WTC11 (cell line): Measurements from ENCODE around the gene KSR2. TPM values are rescaled to one million over a fixed set of nuclear protein-coding genes. Genes with fewer than 3 reads are reported as not detected.

ENCODE experiments used
- ATAC-seq: fragments of 200-7000 bp; cut with Tn5 transposase; 2 replicates; pipeline ENCODE4 v1.10.0; 2021; ENCODE audit warnings: mild to moderate bottlenecking, moderate library complexity
- CTCF ChIA-PET: fragments of 300-600 bp; sonication (Branson Sonifier 250); formaldehyde crosslinking; loops from one replicate; lab custom pipeline; 2021; ENCODE audit warnings: antibody characterized with exemption; lab: Charles Lee
- POLR2A ChIA-PET: fragments of 350-600 bp; sonication (Branson Sonifier 250); formaldehyde crosslinking; loops from one replicate; lab custom pipeline; 2021; ENCODE audit warnings: antibody characterized with exemption; lab: Charles Lee
- DNase-seq: peaks from one replicate; pipeline ENCODE4 v3.0.0; 2021; ENCODE audit warnings: low spot score
- H3K27ac Mint-ChIP-seq: 2 replicates; pipeline ENCODE4 v1.8.0; 2021; ENCODE audit warnings: mixed read lengths
- H3K27me3 Mint-ChIP-seq: 2 replicates; pipeline ENCODE4 v1.8.0; 2021; ENCODE audit warnings: low read depth, mild to moderate bottlenecking, moderate library complexity, mixed read lengths
- H3K36me3 Mint-ChIP-seq: 2 replicates; pipeline ENCODE4 v1.8.0; 2021; ENCODE audit warnings: mixed read lengths
- H3K4me1 Mint-ChIP-seq: 2 replicates; pipeline ENCODE4 v1.8.0; 2022; ENCODE audit warnings: mixed read lengths
- H3K4me3 Mint-ChIP-seq: 2 replicates; pipeline ENCODE4 v1.8.0; 2021; ENCODE audit warnings: mild to moderate bottlenecking, moderate library complexity, mixed read lengths
- H3K9me3 Mint-ChIP-seq: 2 replicates; pipeline ENCODE4 v1.8.0; 2021; ENCODE audit warnings: mixed read lengths
- ATF1 ChIP-seq: sonication (generic); formaldehyde crosslinking; IDR thresholded peaks from 2 replicates; pipeline ENCODE4 v1.8.1; 2023; ENCODE audit warnings: mild to moderate bottlenecking, moderate library complexity, missing genetic modification reagents
- FOXJ3 ChIP-seq: sonication (generic); formaldehyde crosslinking; IDR thresholded peaks from 2 replicates; pipeline ENCODE4 v1.9.0; 2021; ENCODE audit warnings: missing genetic modification reagents, mild to moderate bottlenecking, borderline replicate concordance
- FOXP1 ChIP-seq: sonication (generic); formaldehyde crosslinking; IDR thresholded peaks from 2 replicates; pipeline ENCODE4 v1.8.0; 2022; ENCODE audit warnings: missing genetic modification reagents, mild to moderate bottlenecking, moderate library complexity, borderline replicate concordance
- GRHL2 ChIP-seq: fragments of 250-450 bp; sonication (Bioruptor Pico); IDR thresholded peaks from 2 replicates; pipeline ENCODE4 v1.8.0; 2022; ENCODE audit warnings: mild to moderate bottlenecking, moderate library complexity; ENCODE audit not compliant: insufficient replicate concordance, severe bottlenecking
- GTF2I ChIP-seq: fragments of 250-450 bp; sonication (Bioruptor Pico); conservative IDR thresholded peaks from 2 replicates; pipeline ENCODE4 v1.4.0; 2021; ENCODE audit warnings: mild to moderate bottlenecking
- NFATC4 ChIP-seq: fragments of 250-450 bp; sonication (Bioruptor Pico); IDR thresholded peaks from 2 replicates; pipeline ENCODE4 v1.9.0; 2021; ENCODE audit warnings: mild to moderate bottlenecking
- NFYB ChIP-seq: sonication (generic); formaldehyde crosslinking; conservative IDR thresholded peaks from 2 replicates; pipeline ENCODE4 v1.8.0; 2022; ENCODE audit warnings: low read depth, missing genetic modification reagents
- NR3C1 ChIP-seq: sonication (generic); formaldehyde crosslinking; conservative IDR thresholded peaks from 2 replicates; pipeline ENCODE4 v1.8.1; 2023; ENCODE audit warnings: low read depth, mild to moderate bottlenecking, missing genetic modification reagents
- RORB ChIP-seq: fragments of 250-450 bp; sonication (Bioruptor Pico); IDR thresholded peaks from 2 replicates; pipeline ENCODE4 v1.9.0; 2021; ENCODE audit warnings: mild to moderate bottlenecking
- SMAD3 ChIP-seq: sonication (generic); formaldehyde crosslinking; IDR thresholded peaks from 2 replicates; pipeline ENCODE4 v1.8.0; 2022; ENCODE audit warnings: missing genetic modification reagents, mild to moderate bottlenecking, borderline replicate concordance
- TCF7 ChIP-seq: sonication (generic); formaldehyde crosslinking; IDR thresholded peaks from 2 replicates; pipeline ENCODE4 v1.8.0; 2022; ENCODE audit warnings: mild to moderate bottlenecking, low read depth, missing genetic modification reagents, moderate library complexity
- TEAD1 ChIP-seq: sonication (generic); formaldehyde crosslinking; IDR thresholded peaks from 2 replicates; pipeline ENCODE4 v1.8.0; 2022; ENCODE audit warnings: mild to moderate bottlenecking, missing genetic modification reagents
- ZNF317 ChIP-seq: sonication (generic); formaldehyde crosslinking; IDR thresholded peaks from 2 replicates; pipeline ENCODE4 v1.8.1; 2023; ENCODE audit warnings: low read depth, mild to moderate bottlenecking, moderate library complexity, missing genetic modification reagents, borderline replicate concordance
- total RNA-seq: library from RNA; stranded (reverse); gene quantifications from 3 replicates; pipeline ENCODE4 v1.2.3, GENCODE V29; 2021
- TF ChIP-seq, protein P1 (sequence below): sonication (generic); formaldehyde crosslinking; IDR thresholded peaks from 2 replicates; pipeline ENCODE4 v1.8.0; 2022; ENCODE audit warnings: mild to moderate bottlenecking, missing genetic modification reagents
- TF ChIP-seq, protein P2 (sequence below): fragments of 250-450 bp; sonication (Bioruptor Pico); IDR thresholded peaks from 2 replicates; pipeline ENCODE4 v1.9.0; 2021; ENCODE audit warnings: mild to moderate bottlenecking
- TF ChIP-seq, protein P3 (sequence below): sonication (generic); formaldehyde crosslinking; IDR thresholded peaks from 2 replicates; pipeline ENCODE4 v1.8.1; 2022; ENCODE audit warnings: missing genetic modification reagents, borderline replicate concordance
- TF ChIP-seq, protein P4 (sequence below): sonication (generic); formaldehyde crosslinking; IDR thresholded peaks from 2 replicates; pipeline ENCODE4 v1.8.0; 2022; ENCODE audit warnings: mild to moderate bottlenecking, missing genetic modification reagents
- TF ChIP-seq, protein P5 (sequence below): sonication (generic); formaldehyde crosslinking; IDR thresholded peaks from 2 replicates; pipeline ENCODE4 v1.8.1; 2023; ENCODE audit warnings: mild to moderate bottlenecking, missing genetic modification reagents
- TF ChIP-seq, protein P6 (sequence below): sonication (generic); formaldehyde crosslinking; conservative IDR thresholded peaks from 2 replicates; pipeline ENCODE4 v1.8.1; 2022; ENCODE audit warnings: mild to moderate bottlenecking, missing genetic modification reagents

The KSR2 gene
- total RNA-seq, 1 experiment from 2014 or later = 2.4 TPM

DNA sequence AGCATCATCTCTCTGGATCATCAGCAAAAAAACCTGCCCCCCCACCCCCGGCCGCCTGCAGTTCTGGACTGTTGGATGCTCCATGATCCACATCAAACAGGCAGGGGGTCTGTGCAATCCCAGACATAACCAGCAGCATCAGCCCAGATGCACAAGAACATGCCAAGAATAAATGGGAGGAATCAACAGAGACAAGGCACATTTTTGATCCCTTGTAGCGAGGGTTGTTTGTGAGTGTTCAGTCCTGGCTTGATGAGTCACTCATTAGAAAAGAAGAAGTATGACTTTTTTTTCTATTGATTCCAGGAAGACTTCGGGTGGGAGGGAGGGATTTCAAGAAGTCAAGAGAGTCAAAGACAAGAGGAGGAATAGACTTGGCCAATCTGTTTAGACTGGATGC lies 244.2 kb downstream of the KSR2 start:
- no peak for TF ChIP-seq RORB
- TF ChIP-seq, protein P1, sequence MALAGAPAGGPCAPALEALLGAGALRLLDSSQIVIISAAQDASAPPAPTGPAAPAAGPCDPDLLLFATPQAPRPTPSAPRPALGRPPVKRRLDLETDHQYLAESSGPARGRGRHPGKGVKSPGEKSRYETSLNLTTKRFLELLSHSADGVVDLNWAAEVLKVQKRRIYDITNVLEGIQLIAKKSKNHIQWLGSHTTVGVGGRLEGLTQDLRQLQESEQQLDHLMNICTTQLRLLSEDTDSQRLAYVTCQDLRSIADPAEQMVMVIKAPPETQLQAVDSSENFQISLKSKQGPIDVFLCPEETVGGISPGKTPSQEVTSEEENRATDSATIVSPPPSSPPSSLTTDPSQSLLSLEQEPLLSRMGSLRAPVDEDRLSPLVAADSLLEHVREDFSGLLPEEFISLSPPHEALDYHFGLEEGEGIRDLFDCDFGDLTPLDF (CRISPR knock-in tag) = no peak
- no peak for TF ChIP-seq SMAD3 (CRISPR knock-in tag)
- TF ChIP-seq ATF1 (CRISPR knock-in tag) = no peak
- TF ChIP-seq GTF2I (CRISPR knock-in tag) = no peak
- no peak for TF ChIP-seq NR3C1
- TF ChIP-seq NFATC4 (CRISPR knock-in tag) = no peak
- CTCF ChIA-PET = no interaction called here
- no peak for ATAC-seq

DNA sequence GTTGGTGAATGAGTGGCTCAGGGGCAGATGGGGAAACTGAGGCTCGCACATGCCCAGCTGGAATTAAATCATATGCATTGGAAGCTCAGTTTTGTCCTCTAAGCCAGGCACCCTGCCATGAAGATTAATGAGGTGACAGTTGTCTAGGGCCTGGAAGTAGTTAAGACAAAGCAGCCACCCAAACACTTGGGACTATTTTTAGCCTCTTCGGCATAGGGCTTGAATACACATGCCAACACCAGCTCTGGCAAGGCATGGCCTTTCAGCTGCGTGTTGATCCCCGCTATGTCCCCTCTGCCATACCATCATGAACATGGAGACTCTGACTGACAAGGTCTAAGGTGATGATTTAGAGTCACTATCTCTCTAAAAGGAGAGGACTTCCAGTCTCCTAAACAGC lies 250.2 kb downstream of the KSR2 start:
- CTCF ChIA-PET = interaction anchor here (2.9 kb wide), 1 partner anchor 119 kb away, joined by 11 read pairs; no protein-coding TSS in a partner anchor

More for the DNA sequence above, 244.2 kb downstream of the KSR2 start:
- H3K27ac Mint-ChIP-seq = no peak overlapping the region
- no peaks in the 10 kb centered on the region for H3K9me3 Mint-ChIP-seq
- H3K27me3 Mint-ChIP-seq = no peaks in the 10 kb centered on the region; the same call in 1 of the 2 replicates
- H3K36me3 Mint-ChIP-seq = no peaks in the 10 kb centered on the region
- DNase-seq = no peak
- H3K4me1 Mint-ChIP-seq = no peaks in the 10 kb centered on the region
- H3K4me3 Mint-ChIP-seq = no peak overlapping the region
- POLR2A ChIA-PET = no interaction called here

DNA sequence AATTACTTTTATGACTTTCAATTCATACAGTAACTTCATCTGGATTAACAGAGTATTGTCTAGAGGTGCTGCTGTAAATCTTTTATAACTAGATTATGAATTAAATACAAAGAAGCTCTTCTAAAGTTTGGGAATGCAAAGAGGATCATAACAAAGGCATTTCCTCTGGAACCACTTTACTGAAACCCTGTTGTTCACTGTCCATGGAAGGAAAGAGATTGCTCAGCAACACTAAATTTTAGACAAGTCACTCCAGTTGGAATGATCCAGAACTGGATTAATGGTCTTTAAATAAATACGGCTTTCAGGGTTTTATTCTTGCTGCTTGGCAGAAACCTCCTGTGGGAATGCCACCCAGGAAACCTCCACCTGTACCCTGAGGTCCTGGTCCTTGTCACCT lies 250.6 kb downstream of the KSR2 start:
- ChIA-PET CTCF (interaction anchor here (2.9 kb wide), 1 partner anchor 119 kb away, joined by 11 read pairs; no protein-coding TSS in a partner anchor), POLR2A (no interaction called here)
- Mint-ChIP-seq H3K4me3 (no peak overlapping the region), H3K27me3 (no peaks in the 10 kb centered on the region), H3K9me3 (no peaks in the 10 kb centered on the region), H3K27ac (no peak overlapping the region), H3K36me3 (no peaks in the 10 kb centered on the region), H3K4me1 (peaks cover 13% of the 10 kb centered on the region)
- no peak for ATAC-seq
- no peak for DNase-seq
- TF ChIP-seq ZNF317 (CRISPR knock-in tag) (no peak), FOXJ3 (CRISPR knock-in tag) (no peak), TCF7 (CRISPR knock-in tag) (no peak), GRHL2 (CRISPR knock-in tag) (no peak), FOXP1 (CRISPR knock-in tag) (no peak), TEAD1 (CRISPR knock-in tag) (no peak), NR3C1 (no peak)
- TF ChIP-seq, protein P2, sequence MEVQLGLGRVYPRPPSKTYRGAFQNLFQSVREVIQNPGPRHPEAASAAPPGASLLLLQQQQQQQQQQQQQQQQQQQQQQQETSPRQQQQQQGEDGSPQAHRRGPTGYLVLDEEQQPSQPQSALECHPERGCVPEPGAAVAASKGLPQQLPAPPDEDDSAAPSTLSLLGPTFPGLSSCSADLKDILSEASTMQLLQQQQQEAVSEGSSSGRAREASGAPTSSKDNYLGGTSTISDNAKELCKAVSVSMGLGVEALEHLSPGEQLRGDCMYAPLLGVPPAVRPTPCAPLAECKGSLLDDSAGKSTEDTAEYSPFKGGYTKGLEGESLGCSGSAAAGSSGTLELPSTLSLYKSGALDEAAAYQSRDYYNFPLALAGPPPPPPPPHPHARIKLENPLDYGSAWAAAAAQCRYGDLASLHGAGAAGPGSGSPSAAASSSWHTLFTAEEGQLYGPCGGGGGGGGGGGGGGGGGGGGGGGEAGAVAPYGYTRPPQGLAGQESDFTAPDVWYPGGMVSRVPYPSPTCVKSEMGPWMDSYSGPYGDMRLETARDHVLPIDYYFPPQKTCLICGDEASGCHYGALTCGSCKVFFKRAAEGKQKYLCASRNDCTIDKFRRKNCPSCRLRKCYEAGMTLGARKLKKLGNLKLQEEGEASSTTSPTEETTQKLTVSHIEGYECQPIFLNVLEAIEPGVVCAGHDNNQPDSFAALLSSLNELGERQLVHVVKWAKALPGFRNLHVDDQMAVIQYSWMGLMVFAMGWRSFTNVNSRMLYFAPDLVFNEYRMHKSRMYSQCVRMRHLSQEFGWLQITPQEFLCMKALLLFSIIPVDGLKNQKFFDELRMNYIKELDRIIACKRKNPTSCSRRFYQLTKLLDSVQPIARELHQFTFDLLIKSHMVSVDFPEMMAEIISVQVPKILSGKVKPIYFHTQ (CRISPR knock-in tag) = no peak
- TF ChIP-seq, protein P3, sequence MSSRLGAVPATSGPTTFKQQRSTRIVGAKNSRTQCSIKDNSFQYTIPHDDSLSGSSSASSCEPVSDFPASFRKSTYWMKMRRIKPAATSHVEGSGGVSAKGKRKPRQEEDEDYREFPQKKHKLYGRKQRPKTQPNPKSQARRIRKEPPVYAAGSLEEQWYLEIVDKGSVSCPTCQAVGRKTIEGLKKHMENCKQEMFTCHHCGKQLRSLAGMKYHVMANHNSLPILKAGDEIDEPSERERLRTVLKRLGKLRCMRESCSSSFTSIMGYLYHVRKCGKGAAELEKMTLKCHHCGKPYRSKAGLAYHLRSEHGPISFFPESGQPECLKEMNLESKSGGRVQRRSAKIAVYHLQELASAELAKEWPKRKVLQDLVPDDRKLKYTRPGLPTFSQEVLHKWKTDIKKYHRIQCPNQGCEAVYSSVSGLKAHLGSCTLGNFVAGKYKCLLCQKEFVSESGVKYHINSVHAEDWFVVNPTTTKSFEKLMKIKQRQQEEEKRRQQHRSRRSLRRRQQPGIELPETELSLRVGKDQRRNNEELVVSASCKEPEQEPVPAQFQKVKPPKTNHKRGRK (CRISPR knock-in tag) = no peak
- TF ChIP-seq, protein P4, sequence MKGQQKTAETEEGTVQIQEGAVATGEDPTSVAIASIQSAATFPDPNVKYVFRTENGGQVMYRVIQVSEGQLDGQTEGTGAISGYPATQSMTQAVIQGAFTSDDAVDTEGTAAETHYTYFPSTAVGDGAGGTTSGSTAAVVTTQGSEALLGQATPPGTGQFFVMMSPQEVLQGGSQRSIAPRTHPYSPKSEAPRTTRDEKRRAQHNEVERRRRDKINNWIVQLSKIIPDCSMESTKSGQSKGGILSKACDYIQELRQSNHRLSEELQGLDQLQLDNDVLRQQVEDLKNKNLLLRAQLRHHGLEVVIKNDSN = no peak
- TF ChIP-seq, protein P5, sequence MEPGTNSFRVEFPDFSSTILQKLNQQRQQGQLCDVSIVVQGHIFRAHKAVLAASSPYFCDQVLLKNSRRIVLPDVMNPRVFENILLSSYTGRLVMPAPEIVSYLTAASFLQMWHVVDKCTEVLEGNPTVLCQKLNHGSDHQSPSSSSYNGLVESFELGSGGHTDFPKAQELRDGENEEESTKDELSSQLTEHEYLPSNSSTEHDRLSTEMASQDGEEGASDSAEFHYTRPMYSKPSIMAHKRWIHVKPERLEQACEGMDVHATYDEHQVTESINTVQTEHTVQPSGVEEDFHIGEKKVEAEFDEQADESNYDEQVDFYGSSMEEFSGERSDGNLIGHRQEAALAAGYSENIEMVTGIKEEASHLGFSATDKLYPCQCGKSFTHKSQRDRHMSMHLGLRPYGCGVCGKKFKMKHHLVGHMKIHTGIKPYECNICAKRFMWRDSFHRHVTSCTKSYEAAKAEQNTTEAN (CRISPR knock-in tag) = no peak

More for the DNA sequence above, 250.2 kb downstream of the KSR2 start:
- Mint-ChIP-seq H3K27ac (no peak overlapping the region), H3K4me1 (peaks cover 10% of the 10 kb centered on the region), H3K36me3 (no peaks in the 10 kb centered on the region), H3K4me3 (no peak overlapping the region), H3K9me3 (no peaks in the 10 kb centered on the region), H3K27me3 (no peaks in the 10 kb centered on the region)
- DNase-seq (no peak), ATAC-seq (no peak)
- TF ChIP-seq, protein P2 (CRISPR knock-in tag) = no peak
- TF ChIP-seq NFYB (CRISPR knock-in tag) (no peak), FOXP1 (CRISPR knock-in tag) (no peak)
- TF ChIP-seq, protein P6, sequence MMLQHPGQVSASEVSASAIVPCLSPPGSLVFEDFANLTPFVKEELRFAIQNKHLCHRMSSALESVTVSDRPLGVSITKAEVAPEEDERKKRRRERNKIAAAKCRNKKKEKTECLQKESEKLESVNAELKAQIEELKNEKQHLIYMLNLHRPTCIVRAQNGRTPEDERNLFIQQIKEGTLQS (CRISPR knock-in tag) = no peak
- POLR2A ChIA-PET = no interaction called here
